Ecto neural progenitor cell (in vitro differentiated cells): Measurements from ENCODE around the gene TENM4.
"Not testable (repeated sequence)": the region's sequence is repeated elsewhere in the genome, so short reads cannot be mapped to it uniquely, and the experiment has no call there.

Experiments
- DNase-seq: peaks from one replicate; pipeline ENCODE4 v3.0.0-alpha.2; 2018; ENCODE audit warnings: low spot score

The TENM4 gene

DNA sequence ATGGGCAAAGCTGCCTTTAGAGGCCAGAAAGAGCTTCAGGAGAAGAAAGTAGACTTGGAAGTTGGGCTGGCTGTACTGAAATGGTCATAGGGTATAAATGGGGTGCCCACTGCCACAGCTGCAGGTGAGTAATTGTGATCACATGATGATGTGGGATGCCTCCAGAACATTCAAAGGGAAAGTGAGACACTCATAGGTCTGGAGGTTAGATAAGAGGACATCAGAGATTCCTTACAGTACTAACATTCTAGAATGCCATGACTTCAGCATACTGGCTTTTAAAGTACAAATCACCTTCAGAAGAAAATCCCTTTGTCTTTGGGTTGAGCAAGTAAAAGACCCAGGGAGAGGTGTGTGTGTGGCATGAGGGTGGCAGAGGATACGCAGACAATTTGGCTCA is 419.2 kb downstream of the TENM4 start:
- DNase-seq, result no peak

- DNase-seq, result no peak
These were observed 420.9 kb downstream of the TENM4 start for GRCh38 chr11:79019975-79020374.

GRCh38 chr11:79019277-79019676 is 421.6 kb downstream of the TENM4 start:
- no peak for DNase-seq

GRCh38 chr11:79018371-79018849 is 422.4 kb downstream of the TENM4 start:
- DNase-seq, result no peak

GRCh38 chr11:79017811-79018210 is 423.0 kb downstream of the TENM4 start:
- no peak for DNase-seq

- DNase-seq, result no peak
These were observed 427.3 kb downstream of the TENM4 start for GRCh38 chr11:79013509-79013908.

DNA sequence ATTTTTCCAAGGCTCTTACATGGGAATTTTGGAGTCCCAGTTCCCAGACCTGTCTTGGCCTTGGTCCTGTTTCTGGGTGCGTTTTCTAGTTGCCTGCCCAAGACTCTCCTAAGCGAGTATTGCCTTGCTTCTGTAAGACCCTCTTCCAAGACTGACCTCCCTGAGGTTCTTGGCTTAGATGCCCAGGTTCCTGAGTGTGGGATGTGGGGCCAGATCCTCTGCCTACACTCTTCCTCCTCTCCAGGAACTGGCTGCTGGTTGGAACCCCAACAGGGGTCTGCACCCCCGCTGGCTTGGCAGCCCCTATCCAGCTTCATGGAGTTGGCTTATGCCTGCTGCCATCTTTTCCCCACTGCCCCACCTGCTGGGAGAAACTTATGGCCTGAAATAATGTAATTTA is 429.5 kb downstream of the TENM4 start:
- DNase-seq, result no peak

- DNase-seq, result no peak
These were observed 432.9 kb downstream of the TENM4 start for GRCh38 chr11:79007771-79008402.

- no peak for DNase-seq
These were observed 434.0 kb downstream of the TENM4 start for GRCh38 chr11:79006854-79007253.

DNA sequence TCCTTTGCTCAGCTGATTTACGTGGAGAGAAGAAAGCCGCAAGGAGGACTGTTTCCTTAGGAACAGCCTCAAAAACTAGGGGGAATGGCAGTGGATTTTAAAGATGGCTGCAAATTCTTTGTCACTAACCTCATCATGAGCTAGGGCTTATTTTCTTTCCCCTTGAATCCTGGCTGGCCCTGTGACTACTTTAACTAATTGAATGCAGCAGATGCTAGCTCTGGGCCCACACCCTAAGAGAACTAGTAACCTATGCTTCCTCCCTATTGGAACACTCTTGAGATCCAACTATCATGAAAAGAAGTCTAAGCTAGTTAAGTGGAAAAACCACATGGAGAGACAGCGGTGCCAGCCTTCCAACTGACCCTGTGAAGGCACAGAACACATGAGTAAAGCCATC is 444.8 kb downstream of the TENM4 start:
- no peak for DNase-seq

GRCh38 chr11:78995171-78995570 is 445.7 kb downstream of the TENM4 start:
- DNase-seq, result no peak

DNA sequence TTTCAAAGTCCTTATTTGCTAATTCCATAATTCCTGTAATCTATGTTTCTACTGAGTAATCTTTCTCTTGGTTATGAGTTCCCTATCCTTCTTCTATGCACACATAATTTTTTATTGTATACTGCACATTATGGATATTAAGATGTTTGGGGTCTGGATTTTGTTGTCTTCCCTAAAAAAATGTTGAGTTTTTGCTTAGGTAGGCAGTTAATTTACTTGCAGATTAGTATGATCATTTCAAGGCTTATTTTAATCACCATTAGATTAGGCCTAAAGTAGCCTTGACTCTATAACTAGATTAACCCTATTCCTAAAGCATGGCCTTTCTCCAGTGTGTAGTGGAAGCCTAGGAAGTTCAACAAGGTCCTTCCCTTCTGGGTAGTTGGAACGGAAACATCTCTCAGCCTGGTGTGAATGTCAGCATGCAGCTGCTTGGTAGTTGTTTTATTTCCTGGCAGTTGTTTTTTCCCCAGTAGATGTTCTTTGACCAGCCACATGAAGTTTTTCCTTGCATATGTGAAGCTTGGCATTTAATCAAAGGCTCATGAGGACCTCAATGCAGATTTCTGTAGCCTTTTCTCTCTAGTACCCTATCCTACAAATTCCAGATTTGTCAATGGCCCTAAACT is 446.9 kb downstream of the TENM4 start:
- DNase-seq, result no peak

GRCh38 chr11:78991681-78992080 is 449.1 kb downstream of the TENM4 start:
- DNase-seq, result no peak

GRCh38 chr11:78990261-78990660 is 450.6 kb downstream of the TENM4 start:
- DNase-seq, result no peak

DNA sequence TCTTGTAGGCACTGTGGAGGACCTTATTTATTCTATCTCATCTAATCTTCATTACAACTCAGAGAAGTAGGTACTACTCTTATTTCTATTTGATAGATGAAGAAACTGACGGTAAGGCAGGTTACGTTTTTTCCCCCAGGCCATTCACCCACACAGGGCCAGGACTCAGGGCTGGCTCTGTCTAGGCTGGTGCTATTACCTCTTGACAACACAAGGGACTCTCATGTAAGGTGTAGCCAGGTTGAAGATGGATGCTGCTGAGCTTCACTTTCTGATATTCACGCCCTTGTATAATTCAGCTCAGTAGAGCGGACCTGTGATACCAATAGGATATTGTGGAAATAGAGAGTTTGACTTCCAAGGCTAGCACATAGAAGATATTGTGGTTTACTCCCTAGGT is 453.1 kb downstream of the TENM4 start:
- no peak for DNase-seq

DNA sequence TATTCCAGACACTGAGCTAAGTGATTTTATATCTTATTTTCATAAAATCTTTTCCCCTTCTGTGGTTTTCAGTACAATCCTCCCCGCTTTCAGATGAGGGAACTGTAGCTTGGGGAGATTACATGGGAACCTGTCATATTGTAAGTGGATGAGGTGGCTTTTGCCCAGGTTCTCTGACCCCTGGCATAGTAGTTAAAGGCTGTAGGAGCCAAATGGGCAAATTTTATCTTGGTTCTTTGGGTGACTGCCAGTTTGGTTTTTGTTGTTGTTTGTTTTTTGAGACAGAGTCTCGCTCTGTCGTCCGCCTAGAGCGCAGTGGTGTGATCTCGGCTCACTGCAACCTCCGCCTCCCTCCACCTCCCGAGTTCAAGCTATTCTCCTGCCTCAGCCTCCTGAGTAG is 454.5 kb downstream of the TENM4 start:
- DNase-seq, result no peak

DNA sequence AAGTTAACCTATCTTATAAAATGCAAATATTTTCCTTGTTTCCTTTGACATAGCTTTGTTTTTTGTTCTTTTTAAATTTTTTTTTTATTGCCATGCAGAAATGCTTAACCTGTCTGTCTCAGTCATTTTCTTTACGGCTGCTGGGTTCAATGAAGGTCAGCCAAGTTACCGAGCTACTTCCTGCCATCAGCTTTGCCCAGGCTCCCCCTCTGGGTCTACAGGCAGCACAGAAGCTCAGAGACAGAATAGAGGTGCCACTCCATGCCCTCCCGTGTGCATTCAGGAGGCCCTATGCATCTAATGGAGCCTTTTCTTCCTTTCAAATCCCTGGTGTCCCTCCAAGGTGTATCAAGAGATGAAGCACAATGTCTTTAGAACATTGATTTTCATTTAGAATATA is 455.2 kb downstream of the TENM4 start:
- no peak for DNase-seq

DNA sequence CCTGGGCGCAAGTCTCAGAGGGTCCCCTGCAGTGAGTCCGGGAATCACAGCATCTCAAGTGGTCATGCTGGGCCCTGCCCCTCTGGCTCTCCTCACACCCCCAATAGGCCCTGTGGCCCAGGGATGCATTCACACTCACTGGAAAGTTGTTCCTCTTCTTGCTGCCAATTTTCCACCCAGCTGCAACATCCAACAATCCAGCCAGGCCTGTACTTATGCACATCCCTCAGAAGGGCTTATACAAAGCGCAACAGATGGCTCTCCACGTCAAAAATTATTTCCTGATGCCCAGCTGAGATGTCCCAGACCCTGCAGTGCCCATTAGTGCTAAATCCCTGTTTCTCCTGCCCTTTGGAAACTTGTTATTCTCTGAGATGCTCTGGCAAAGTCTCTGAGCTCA is 458.4 kb downstream of the TENM4 start:
- DNase-seq, result no peak

GRCh38 chr11:78981153-78981552 is 459.7 kb downstream of the TENM4 start:
- no peak for DNase-seq

DNA sequence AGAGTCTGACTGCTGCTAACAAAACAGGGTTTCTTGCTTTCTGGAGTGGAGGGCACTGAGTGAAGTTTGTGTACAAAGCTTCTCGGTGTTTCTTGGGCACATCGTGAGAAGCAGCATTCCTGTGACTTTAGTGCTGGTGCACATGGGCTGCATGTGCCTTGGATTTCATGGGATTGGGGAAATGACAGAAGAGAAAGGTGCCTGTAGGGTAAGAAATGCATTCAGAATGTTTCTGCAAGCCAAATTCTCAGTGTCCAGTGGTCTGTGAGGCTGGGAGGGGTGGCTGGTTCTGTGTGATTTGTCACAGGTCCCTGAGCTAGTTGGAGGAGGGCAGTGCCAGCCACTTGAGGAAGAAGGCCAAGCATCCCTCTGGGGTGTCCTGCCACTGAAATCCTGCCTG is 462.0 kb downstream of the TENM4 start:
- no peak for DNase-seq

- DNase-seq, result not testable (repeated sequence)
These were observed 463.0 kb downstream of the TENM4 start for GRCh38 chr11:78977848-78978247.

- no peak for DNase-seq
These were observed 463.8 kb downstream of the TENM4 start for GRCh38 chr11:78977009-78977408.

DNA sequence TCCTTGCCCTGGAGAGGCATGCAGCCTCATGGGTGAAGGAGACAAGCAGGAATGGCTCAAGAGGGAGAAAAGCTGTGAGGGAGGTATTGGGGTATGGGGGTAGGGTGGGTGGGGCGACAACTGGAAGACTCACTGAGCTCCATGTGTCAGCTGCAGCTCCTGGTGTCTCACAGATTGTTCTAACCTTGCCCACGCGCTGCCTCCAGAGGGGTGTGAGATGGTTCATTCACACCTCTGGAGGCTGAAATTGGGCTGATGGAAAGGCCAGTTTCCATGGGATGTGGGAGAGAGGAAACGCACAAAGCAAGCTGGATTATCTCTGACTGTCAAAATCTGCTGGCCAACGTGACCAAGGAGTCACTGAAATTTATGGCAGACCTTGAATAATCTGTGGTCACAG is 465.7 kb downstream of the TENM4 start:
- DNase-seq, result no peak

DNA sequence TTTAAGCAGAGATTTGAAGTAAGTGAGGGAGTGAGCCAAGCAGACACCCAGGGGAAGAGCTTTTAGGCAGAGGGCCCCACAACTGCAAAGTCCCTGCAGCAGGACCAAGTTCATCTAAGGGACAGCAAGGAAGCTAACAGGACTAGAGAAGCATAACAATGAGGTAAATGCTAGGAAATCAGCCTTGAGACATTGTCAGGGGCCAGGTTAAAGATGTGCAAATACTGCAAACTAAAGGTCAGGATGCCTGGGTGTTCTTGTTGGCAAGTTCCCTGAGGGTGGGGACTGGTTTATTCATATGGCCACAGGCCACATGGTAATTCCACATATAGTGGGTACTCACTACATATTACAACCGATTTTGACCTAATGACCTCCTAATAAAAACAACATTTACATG is 467.0 kb downstream of the TENM4 start:
- DNase-seq, result no peak
